Mesothelial cell of epicardium (in vitro differentiated cells): ENCODE results near the gene C2orf69. TPM values are rescaled to one million over a fixed set of nuclear protein-coding genes. Genes with fewer than 3 reads are reported as not detected.

Experiments used
- DNase-seq, 2 experiments: peaks; one replicate each; pipeline ENCODE4 v3.0.0; 2021; ENCODE audit warnings: low spot score in 2 of 2; ENCODE audit not compliant: unreplicated experiment in 2 of 2
- H3K27ac Mint-ChIP-seq: 2 replicates; pipeline ENCODE4 v1.8.0; 2021; ENCODE audit warnings: mixed read lengths
- H3K27me3 Mint-ChIP-seq: 2 replicates; pipeline ENCODE4 v1.8.0; 2021; ENCODE audit warnings: low read depth, mixed read lengths
- H3K36me3 Mint-ChIP-seq: 2 replicates; pipeline ENCODE4 v1.8.0; 2021; ENCODE audit warnings: mixed read lengths
- H3K4me1 Mint-ChIP-seq: 2 replicates; pipeline ENCODE4 v1.8.0; 2021; ENCODE audit warnings: mixed read lengths
- H3K4me3 Mint-ChIP-seq: 2 replicates; pipeline ENCODE4 v1.8.0; 2021; ENCODE audit warnings: mild to moderate bottlenecking, moderate library complexity, mixed read lengths
- H3K9me3 Mint-ChIP-seq: 2 replicates; pipeline ENCODE4 v1.8.0; 2021; ENCODE audit warnings: mixed read lengths
- CTCF ChIP-seq: fragments of 200-600 bp; sonication (generic); IDR thresholded peaks from one replicate; pipeline ENCODE4 v1.5.0; 2021; ENCODE audit warnings: antibody characterized with exemption; ENCODE audit not compliant: unreplicated experiment
- total RNA-seq: library from RNA; stranded (reverse); gene quantifications from 3 replicates; pipeline ENCODE4 v1.2.1, GENCODE V29; 2021

The C2orf69 gene
- total RNA-seq, 1 donor from 2014 or later = 10.5 TPM

- peak within 1 kb of the TSS; percentile 98 for H3K27ac Mint-ChIP-seq
- no peaks in the 10 kb centered on the region for H3K9me3 Mint-ChIP-seq
- H3K27me3 Mint-ChIP-seq = no peaks in the 10 kb centered on the region
- H3K36me3 Mint-ChIP-seq = peaks cover 16% of the 10 kb centered on the region
- DNase-seq = peak; percentile 46 to 78
- no peak for TF ChIP-seq CTCF
- peaks cover 38% of the 10 kb centered on the region for H3K4me1 Mint-ChIP-seq
- H3K4me3 Mint-ChIP-seq = peak within 1 kb of the TSS; percentile 99
Observed at GRCh38 chr2:199955339-199956061, 44.4 kb downstream of the C2orf69 start, which contains the start of the genes MAIP1 and TYW5. Gene MAIP1 (plus strand): TSS chr2:199955582. CDS start chr2:199955799, 217 bp downstream. Gene TYW5 (minus strand): TSS chr2:199955491. CDS start chr2:199955470, 21 bp downstream.

GRCh38 chr2:199956062-199956380 lies 44.9 kb downstream of the C2orf69 start:
- TF ChIP-seq CTCF = no peak
- no peaks in the 10 kb centered on the region for H3K9me3 Mint-ChIP-seq
- H3K27ac Mint-ChIP-seq = peak overlapping the region; percentile 98
- peaks cover 16% of the 10 kb centered on the region for H3K36me3 Mint-ChIP-seq
- H3K4me3 Mint-ChIP-seq = peak overlapping the region; percentile 99
- DNase-seq = no peak
- no peaks in the 10 kb centered on the region for H3K27me3 Mint-ChIP-seq
- H3K4me1 Mint-ChIP-seq = peaks cover 38% of the 10 kb centered on the region

GRCh38 chr2:199958014-199958413 lies 46.9 kb downstream of the C2orf69 start:
- Mint-ChIP-seq H3K27me3 (no peaks in the 10 kb centered on the region), H3K9me3 (no peaks in the 10 kb centered on the region), H3K4me1 (peaks cover 36% of the 10 kb centered on the region), H3K4me3 (peak overlapping the region; percentile 26), H3K36me3 (peaks cover 25% of the 10 kb centered on the region), H3K27ac (no peak overlapping the region)
- TF ChIP-seq CTCF = no peak
- no peak for DNase-seq

GRCh38 chr2:199962203-199962602 lies 51.1 kb downstream of the C2orf69 start:
- Mint-ChIP-seq H3K9me3 (no peaks in the 10 kb centered on the region), H3K4me1 (peaks cover 24% of the 10 kb centered on the region), H3K4me3 (no peak overlapping the region), H3K27me3 (no peaks in the 10 kb centered on the region), H3K27ac (no peak overlapping the region), H3K36me3 (peaks cover 37% of the 10 kb centered on the region)
- no peak for DNase-seq
- TF ChIP-seq CTCF = no peak

- Mint-ChIP-seq H3K9me3 (no peaks in the 10 kb centered on the region), H3K4me1 (peaks cover 10% of the 10 kb centered on the region), H3K4me3 (no peak overlapping the region), H3K36me3 (peaks cover 21% of the 10 kb centered on the region), H3K27me3 (no peaks in the 10 kb centered on the region), H3K27ac (no peak overlapping the region)
- TF ChIP-seq CTCF = no peak
- DNase-seq = no peak
Observed at GRCh38 chr2:199966405-199966804, 55.3 kb downstream of the C2orf69 start.

- Mint-ChIP-seq H3K27me3 (no peaks in the 10 kb centered on the region), H3K27ac (no peak overlapping the region), H3K36me3 (peaks cover 18% of the 10 kb centered on the region), H3K4me1 (peaks cover 10% of the 10 kb centered on the region), H3K4me3 (no peak overlapping the region), H3K9me3 (no peaks in the 10 kb centered on the region)
- no peak for TF ChIP-seq CTCF
- DNase-seq = no peak
Observed at GRCh38 chr2:199966976-199967375, 55.9 kb downstream of the C2orf69 start.
